Measurements from ENCODE around the gene TXLNA. TPM values are rescaled to one million over a fixed set of nuclear protein-coding genes. Genes with fewer than 3 reads are reported as not detected.

The TXLNA gene
- total RNA-seq, 1 donor from 2014 or later = 31.1 TPM

- ATAC-seq (no peak), DNase-seq (ENCODE audit: low spot score) (no peak)
These were observed 29.0 kb downstream of the TXLNA start for GRCh38 chr1:32208469-32208868.

GRCh38 chr1:32208891-32209328, 29.4 kb downstream of the TXLNA start, which contains the start of gene DCDC2B:
Gene DCDC2B, plus strand, starts transcription at chr1:32209089. Its CDS starts 5 bp downstream, at chr1:32209094.
- no peak for DNase-seq (ENCODE audit: low spot score)
- no peak for ATAC-seq

GRCh38 chr1:32215629-32216480, 36.4 kb downstream of the TXLNA start:
- ATAC-seq (peak; percentile 96), DNase-seq (ENCODE audit: low spot score) (peak; percentile 59)

DNA sequence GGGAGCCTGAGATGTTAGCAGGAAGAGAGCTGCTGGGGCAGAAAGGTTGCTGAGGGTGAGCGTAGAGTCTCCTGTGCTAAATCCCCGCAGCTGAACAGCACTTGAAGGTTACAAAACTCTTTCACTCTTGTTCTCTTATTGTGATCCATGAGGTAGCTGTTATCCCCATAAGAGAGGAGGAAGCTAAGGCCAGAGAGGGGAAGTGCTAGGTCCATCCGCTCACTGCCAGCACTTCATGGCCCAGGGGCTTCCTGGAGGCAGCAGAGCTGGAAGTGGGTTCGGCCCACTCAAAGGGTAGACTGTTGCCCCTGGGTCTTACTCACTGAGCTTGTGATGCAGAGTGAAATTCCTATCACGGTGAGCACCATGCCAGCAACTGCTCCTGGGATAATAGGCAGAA, 37.1 kb downstream of the TXLNA start:
- ATAC-seq (no peak), DNase-seq (ENCODE audit: low spot score) (no peak)

DNA sequence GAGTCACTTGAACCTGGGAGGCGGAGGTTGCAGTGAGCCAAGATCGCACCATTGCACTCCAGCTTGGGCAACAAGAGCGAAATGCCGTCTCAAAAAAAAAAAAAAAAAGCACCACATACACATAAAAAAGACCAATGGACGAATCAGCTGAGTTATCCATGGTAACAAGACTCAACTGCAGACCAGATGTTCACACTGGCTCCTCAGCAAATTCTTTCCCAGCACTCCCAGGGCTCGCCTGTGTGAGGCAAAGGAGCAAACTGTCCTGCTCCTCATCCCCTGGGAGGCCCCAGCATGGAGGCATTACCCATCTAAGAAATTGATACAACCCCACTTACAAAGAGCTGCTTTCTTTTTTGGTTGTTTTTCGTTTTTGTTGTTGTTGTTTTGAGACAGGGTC, 39.5 kb downstream of the TXLNA start:
- ATAC-seq (no peak), DNase-seq (ENCODE audit: low spot score) (no peak)

GRCh38 chr1:32220746-32221580, 41.5 kb downstream of the TXLNA start:
- DNase-seq (ENCODE audit: low spot score) (no peak), ATAC-seq (no peak)

DNA sequence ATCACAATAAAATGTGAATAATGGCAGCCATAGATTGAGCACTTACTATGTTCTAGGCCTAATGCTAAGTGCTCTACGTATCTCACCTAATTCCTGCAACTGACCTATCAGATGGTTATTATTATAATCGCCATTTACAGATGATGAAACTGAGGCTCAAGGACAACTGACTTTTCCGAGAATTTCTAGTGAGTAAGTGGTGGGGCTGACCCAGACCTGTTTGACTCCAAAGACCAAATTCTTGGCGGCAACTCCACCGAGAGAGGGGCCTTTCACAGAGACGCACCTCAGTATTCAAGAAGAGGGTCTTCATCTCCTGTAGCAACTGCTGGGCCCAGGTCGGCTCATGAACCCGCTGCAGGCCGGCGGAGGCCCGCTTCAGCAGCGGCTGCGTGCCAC, 42.1 kb downstream of the TXLNA start:
- ATAC-seq = no peak
- no peak for DNase-seq (ENCODE audit: low spot score)

DNA sequence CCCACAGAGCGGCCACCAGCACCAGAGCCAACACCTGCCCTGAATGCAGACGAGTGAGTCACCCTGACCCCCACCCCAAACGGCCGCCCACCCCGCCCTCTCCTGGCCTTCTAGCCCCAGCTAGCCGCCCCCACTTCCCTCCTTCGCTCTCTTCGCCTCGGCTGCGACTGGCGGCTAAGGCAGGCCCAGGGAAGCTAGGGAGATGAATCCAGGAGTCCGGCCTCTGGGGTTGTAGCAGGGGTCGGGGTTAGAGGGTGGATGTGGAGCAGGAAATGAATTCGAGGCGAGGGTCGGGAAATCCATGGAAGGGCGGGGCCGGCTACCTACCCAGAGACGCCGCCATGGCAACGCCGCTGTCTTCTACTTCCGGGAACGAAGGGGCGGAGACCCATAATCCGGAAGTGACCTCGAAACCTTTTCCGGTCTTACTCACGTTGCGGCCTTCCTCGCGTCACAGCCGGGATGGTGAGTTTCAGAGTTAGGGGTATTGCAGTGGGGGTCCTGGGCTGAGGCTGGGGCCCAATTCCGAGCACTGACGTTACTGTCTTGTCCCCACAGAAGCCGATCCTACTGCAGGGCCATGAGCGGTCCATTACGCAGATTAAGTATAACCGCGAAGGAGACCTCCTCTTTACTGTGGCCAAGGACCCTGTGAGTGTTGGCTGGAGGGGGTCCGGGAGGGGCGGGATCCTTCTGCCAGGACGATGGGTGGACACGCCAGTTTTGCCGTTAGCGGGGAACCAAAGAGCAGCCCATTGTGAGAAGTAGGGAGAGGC, 42.7 kb downstream of the TXLNA start, which contains the start of the genes EIF3I and TMEM234:
Gene EIF3I (plus strand): TSS at position 428 of the 776 bp plus-strand sequence. CDS start 35 bp downstream, at position 463.
Gene TMEM234 (minus strand): TSS at position 374 of the 776 bp plus-strand sequence. CDS start 31 bp downstream, at position 343.
- peak; percentile 91 for DNase-seq (ENCODE audit: low spot score)
- peak; percentile 96 for ATAC-seq

GRCh38 chr1:32223683-32224082, 44.2 kb downstream of the TXLNA start:
- DNase-seq (ENCODE audit: low spot score) (no peak), ATAC-seq (no peak)

GRCh38 chr1:32224285-32224684, 44.8 kb downstream of the TXLNA start:
- no peak for DNase-seq (ENCODE audit: low spot score)
- peak; percentile 62 for ATAC-seq

DNA sequence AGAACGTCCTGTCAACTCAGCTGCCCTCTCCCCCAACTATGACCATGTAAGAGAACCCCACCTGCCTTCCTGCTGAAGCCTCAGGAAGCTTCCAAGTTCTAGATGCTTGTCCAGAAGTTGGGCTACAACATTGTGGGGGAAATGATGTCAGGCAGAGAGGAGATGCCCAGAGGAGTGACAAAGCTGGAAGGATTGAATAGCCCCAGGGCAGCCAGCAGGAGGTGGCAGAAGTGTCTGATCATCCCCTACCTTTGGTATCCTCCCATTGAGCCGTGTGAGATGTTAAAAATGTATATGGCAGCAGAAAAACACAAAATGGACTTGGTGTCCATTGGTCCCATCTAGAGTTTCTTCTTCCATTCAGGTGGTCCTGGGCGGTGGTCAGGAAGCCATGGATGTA, 49.3 kb downstream of the TXLNA start:
- DNase-seq (ENCODE audit: low spot score) (no peak), ATAC-seq (no peak)

DNA sequence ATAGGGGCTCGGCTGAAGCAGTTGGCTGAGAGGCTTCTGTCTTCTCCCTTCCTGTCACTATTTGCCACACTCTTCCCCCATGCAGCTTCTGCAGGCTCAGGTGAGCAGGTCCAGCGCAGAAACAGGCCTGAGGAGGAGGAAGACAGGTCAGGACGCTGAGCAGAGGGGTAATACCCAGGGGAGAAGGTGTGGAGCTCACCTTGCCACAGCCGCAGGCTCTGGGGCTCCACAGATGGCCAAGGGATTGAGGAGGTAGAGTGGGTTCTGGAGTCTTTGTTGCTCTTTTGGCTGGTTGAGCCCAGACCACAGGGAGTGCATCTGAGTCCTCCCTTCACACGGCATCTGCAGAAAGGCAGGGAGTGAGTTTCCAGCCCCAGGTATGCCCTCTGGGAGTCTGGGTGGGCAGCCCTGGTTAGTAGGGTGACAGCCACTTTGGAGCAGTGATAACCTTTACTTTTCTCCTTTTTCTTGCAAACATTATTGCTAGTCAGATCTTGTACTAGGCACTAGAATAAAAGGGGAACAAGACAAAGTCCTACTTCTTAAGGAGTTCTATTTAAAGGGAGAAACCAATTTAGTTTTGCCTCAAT, 52.5 kb downstream of the TXLNA start:
- no peak for DNase-seq (ENCODE audit: low spot score)
- ATAC-seq = no peak

DNA sequence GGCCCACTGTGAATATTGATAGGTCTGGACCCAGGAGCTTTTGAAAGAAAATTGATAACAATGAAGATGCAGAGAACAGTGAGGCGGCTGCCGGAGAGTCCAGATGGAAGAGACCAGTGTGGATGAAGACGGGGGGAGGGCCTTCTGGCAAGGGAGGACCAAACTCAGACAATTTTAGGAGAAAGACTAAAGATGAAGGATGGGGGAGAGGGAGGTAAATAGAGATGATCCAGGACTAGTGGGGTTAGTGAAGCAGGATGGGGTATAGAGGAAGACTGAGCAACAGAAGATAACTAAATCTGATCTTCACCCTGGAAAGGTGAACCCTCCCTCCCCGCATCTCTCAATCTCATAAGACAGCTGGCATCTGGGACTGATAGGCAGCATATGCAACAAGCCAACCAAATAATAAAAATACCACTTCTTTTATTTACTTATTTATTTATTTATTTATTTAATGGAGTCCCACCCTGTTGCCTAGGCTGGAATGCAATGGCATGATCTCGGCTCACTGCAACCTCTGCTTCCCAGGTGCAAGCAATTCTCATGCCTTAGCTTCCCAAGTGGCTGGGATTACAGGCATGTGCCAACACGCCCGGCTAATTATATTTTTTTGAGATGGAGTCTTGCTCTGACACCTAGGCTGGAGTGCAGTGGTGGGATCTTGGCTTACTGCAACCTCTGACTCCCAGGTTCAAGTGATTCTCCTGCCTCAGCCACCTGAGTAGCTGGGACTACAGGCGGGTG, 53.3 kb downstream of the TXLNA start:
- no peak for ATAC-seq
- DNase-seq (ENCODE audit: low spot score) = no peak

- DNase-seq (ENCODE audit: low spot score) (no peak), ATAC-seq (peak; percentile 62)
These were observed 55.3 kb downstream of the TXLNA start for GRCh38 chr1:32234792-32235191.

DNA sequence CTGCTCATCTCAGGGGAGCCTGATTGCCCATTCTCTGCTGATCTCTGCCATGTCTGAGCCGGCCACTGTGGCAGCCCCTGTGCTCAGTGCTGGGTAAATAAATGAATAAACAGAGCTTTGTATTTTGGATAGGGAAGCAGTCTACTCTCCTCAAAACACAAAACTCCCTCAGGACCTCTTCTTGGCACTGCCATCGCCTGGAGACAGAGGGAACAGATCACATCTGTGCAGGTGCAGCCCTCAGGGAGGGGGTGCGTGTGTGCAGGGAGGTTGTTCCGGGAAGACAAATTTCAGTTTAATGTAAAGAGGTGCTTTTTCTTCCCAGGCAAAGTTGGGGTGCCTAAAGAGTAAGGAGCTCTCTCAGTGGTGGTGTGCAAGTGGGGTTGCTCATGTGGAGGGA, 59.9 kb downstream of the TXLNA start:
- ATAC-seq (no peak), DNase-seq (ENCODE audit: low spot score) (no peak)

DNA sequence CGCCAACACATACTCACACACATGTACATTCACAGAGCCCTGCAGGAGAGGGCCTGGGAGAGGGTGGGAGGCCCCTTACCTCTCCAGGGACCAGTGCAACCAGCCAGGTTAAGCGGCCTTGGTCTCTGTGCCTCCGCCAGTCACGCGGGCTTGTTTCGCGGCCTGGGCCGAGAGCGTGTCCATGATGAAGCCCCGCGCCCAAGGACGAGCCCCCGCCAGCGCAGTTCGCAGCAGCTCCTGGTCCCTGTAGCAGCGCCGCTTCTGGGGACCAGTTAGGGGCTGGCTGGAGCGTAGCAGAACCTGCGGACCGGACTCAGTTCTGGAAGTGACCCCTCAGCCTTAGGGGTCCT, 60.3 kb downstream of the TXLNA start:
- no peak for DNase-seq (ENCODE audit: low spot score)
- no peak for ATAC-seq

GRCh38 chr1:32240140-32240951, 60.9 kb downstream of the TXLNA start:
- DNase-seq (ENCODE audit: low spot score) = peak; percentile 61
- peak; percentile 82 for ATAC-seq

DNA sequence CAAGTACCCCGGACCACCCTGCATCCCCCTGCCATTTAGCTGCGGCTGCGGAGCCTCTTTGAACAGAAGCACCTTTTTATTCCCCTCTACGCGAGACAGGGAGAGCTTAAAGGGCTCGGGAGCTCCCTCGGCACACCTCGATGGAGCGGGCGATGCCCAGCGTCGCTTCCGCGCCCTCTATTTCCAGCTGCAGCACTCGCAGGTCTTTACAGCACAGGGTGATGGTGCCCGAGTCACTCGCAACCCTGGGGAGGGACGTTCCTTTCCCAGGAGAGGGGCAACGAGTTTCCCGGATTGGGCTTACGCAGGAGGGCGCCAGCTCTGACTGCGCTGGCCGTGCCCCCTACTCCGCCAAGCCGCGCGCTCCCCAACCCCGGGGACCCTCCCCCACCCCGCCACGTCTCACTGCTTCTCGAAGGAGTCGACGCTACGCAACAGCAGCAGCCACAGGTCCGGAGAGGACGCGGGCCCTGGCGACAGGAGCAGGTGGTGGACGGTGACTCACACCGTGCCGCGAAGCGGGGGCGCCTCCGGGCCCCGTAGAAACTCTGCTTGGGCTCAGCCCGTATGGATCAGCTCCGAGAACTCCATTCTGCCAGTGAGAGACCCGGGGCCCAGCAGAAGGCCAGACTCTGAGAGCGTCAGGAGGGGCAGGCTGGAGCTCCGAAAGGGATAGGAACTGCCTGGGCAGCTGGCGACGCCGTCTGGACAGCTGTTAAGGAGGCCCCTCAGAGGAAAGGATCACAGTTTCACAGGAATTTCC, 61.7 kb downstream of the TXLNA start:
- ATAC-seq (peak; percentile 54), DNase-seq (ENCODE audit: low spot score) (no peak)

Data from left lobe of liver (tissue), 2 donors.